Stimulated activated naive CD8-positive, alpha-beta T cell treated with anti-CD3 and anti-CD28 coated beads, Interleukin-15, Interleukin-2, amounts not matched to agents 100 U/mL and 50 U/mL, for 24 hours (primary cell): ENCODE measurements around the gene NUP50.

Experiments used
- ATAC-seq: fragments of 150-1000 bp; cut with Tn5 transposase; one replicate; pipeline ENCODE4 v1.10.0; 2021
- DNase-seq: peaks from one replicate; pipeline ENCODE4 v3.0.0; 2021

Gene NUP50

DNA sequence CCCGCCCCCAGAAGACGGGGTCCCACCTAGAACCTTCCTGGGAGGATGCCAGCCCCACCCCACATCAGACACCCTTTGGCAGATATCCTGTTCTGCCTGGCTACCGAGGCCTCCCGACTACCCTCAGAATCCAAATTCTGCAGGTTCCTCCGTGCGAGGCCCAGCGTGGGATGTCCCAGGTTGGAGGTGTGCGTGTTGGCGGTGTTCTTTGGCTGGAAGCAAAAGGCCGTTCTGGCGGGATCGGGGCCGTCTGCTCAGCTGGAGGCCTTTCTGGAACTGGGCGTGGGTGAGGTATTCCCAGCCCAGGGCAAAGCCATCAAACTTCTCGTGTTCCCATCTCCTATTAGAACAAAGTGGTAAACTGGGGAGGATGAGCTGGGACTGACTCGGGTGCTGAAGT lies 32.6 kb downstream of the NUP50 start:
- DNase-seq: no peak
- no peak for ATAC-seq

DNA sequence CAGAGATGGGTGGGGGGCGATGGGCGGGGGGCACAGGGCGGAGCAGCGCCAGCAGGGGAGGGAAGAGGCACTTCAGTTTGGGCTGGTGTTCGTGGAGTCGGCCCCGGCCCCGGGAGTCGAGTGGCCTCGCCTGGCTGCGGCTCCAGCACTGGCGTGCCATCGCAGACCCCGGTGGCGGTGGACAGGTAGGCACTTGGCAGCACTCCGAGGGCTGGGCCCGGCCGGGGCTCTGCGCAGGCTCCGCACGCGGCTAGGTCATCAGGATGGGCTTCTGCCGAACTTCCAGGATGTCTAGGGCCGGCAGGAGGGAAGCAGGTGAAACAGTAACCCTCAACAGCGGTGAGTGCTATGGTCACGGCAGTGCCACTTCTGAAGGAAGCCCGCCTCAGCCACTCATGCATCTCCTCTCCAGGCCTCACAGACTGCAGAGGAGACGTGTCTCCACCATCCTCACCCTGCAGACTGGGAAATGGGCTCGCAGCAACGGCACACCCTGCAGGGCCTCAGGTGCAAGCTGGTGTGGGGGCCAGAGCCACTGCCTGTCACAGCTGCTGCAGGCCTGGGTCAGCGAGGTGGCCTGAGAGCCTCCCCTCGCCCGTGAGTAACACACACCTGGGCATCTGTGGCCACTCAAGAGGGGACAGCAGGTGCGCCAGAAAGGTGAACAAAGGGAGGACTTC lies 33.3 kb downstream of the NUP50 start:
- DNase-seq (no peak), ATAC-seq (no peak)

DNA sequence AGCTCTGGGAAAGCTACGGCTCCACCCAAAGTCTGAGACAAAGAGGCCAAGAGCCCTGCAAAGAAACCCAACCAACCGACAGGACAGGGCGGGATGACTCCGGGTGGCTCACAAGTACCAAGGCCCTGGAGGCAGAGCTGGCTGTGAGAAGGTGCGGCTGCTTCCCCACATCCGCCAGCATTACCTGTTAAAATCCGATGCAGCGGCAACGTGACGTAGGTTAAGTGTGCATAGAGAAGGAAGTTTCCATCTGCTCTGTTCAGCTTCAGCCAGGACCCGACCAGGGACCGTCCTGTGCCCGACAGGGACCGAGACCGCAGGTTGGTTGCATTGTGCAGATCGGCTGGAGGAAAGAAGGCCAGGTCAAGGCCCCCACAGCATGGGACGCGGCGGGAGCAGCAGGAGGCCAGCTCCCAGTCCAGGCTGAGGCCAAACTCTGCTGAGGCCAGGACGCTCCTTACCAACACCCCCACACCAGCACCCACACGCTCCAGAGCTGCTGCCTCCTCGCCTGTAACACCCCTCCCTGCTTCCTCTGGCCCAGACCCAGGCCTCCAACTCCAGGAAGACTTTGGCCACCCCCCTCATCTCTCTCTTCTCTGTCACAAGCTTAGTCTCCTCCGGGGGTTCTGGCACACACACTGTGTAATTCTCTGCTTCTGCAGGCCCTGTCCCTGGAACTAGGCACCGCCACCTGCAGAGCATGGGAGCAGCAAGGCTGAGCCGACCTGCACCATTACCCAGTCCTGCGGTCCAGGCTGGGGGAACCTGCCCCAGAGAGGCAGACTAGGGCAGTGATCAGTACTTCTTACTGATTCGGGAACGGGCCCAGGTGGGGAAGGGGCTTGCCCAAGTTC lies 34.1 kb downstream of the NUP50 start:
- ATAC-seq: no peak
- no peak for DNase-seq

DNA sequence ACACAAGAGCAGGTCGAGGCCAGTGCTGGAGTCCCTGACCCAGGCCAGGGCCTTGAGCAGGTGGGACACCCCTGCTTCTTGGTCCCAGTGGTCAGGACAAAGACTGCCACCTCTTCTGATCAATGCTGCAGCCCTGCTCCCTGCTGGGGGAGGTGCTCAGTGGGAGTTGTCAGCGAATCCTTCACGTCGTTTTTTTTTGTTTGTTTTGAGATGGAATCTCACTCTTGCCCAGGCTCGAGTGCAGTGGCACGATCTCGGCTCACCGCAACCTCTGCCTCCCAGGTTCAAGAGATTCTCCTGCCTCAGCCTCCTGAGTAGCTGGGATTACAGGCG lies 34.7 kb downstream of the NUP50 start:
- ATAC-seq: no peak
- DNase-seq: no peak

GRCh38 chr22:45199723-45200122 lies 36.0 kb downstream of the NUP50 start:
- DNase-seq: no peak
- ATAC-seq: no peak

- ATAC-seq: no peak
These were observed 36.5 kb downstream of the NUP50 start for GRCh38 chr22:45200230-45200629.

DNA sequence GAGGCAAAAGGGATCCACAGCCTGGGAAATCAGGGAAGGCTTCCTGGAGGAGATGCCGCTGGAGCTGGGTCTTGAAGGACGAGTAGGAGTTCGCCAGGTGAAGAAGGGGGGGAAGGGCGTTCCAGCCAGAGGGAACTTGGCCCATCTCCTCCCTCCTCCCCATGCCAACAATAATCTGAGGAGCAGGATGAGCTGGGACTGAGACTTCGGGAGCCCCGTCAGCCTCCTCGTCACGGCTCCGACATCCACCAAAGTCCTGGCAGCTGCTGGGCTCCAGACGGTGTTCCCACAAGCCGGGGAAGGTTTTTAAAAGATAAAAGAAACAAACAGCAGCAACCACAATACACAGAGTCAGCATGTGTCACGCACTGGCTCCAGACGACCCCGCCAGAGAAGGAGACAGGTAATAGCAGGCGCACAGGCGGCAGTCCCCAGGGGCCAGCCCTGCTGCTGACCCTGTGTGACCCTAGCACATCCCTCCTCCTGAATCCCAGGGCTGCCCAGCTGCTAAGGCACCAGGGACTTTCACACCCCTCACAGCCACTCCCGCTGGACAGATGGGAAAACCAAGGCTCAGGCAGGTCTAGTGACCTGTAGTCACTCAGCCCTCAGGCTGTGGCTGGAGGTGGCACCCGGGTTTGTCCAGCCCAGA lies 37.3 kb downstream of the NUP50 start:
- ATAC-seq (no peak), DNase-seq (no peak)

More at GRCh38 chr22:45200230-45200629, 36.5 kb downstream of the NUP50 start:
- DNase-seq: no peak

DNA sequence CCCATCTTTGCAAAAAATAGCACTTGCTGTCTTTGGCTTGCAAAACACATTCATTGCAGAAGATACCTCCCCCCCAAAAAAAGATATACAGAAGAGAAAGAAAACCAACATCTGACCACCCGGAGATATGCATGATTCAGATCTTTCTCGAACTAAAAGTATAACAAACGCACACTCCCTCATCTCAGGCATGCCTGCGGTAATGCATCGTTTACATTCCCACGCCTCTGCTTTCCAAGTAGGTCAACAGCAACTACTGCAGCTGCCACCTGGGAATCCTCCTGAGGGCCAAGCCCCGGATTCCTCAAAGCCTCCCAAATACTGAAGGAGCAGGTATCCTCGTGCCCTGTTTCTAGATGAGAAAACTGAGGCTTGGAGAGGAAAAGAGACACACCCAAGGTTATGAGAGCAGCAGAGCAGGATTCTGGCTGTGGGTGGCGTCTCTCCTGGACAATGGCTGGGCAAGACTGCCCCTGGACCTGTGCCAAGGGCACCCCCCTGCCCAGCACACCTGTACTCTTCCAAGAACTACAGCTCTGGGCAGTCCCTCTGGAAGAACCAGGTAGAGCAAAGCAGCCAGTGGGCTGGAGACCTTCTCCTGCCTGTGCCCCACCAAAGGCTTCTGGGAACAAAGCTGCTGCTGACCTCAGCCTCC lies 38.1 kb downstream of the NUP50 start:
- ATAC-seq (no peak), DNase-seq (no peak)

DNA sequence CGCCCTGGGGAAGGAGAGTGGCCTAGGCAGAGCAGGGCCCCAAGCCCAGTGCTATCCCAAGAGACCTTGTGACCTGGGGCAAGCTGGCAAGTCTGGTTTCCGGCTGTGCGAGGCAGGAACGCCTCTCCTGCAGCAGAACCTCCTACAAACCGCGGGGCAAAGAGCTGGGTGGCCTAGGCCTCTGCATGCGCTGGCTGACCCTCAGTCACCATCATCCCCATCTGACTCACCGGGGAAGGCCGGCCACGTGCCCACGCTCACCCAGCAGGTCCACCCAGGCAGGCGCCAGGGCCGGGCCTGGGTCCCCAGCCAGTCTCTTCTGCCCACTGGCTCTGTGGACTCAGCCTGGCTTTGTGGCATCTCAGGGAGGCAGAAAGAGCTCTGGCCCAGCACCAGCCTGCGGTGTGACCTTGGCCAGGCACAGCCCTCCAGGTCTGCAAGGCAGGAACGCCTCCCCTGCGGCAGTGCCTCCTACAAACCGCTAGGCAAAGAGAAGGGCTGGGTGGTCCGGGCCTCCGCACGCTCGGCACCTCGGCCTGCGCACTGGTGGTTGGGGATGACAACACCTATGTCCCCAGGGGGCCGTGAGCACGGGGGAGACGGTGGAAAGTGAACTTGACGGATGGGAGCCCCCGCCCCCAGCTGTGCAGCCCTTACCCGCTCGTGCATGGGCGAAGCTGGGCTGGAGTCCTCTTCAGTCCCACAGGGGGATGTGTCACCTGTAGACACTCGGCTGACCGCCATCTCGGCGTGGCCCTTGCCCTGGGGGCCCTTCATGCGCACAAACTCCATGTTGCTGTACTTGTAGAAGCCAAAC lies 38.8 kb downstream of the NUP50 start:
- no peak for ATAC-seq

DNA sequence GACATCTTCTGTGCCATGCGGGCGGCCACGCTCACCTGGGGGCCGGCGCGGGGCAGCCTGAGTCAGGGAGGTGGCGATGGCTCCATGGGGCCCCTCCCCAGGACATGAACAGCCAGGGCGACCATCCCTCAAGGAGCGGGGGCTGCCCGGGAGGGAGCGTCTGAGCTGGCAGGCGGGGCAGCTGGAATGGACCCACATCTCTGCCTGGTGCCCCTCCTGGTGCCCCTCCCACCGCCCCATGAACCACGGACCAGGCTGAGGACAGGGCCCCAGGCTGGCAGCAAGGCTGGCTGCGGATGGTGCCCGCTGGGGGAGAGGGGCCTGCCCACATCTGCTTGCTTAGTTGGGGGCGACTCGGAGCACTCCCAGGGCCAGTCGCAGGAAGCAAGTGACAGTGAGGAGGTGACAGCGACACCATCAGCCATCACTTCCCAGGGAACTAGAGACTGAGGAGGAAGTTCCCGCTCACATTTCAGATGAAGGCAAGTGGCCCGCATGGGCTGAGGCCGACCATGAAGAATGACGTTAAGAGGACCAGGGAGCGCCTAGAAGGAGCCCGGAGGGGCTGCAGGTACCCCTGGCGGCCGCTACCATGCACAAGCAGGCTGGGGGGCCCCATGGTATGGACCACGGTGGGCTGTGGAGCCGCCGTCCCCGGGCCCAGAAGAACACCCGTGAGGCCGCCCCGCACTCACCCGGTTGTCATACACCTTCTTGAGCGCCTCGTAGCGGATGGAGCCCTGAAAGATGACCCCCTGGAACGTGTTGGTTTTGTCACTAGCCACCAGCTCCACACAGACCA lies 39.6 kb downstream of the NUP50 start:
- DNase-seq (no peak), ATAC-seq (no peak)

More for the DNA sequence above, 38.8 kb downstream of the NUP50 start:
- no peak for DNase-seq

DNA sequence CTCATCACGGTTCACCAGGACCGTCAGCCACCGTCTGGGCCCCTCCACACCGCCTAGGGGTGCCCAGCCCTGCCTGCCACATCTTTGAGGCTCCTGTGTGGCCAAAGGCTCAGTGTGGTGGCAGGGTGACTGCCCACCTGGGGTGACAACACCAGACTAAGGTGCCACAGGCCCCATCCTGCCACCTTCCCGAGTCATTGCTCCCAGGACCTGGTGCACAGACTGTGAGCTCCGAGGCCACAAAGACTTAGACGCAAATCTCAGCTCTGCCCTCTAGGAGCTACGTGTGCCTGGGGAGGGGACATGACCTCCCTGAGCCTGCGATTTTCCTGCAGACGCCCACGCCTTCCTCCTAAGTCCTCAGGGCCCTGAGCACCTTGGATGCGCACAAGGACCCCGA lies 40.5 kb downstream of the NUP50 start:
- ATAC-seq (no peak), DNase-seq (no peak)

GRCh38 chr22:45204819-45205218 lies 41.1 kb downstream of the NUP50 start:
- no peak for DNase-seq
- ATAC-seq: no peak

DNA sequence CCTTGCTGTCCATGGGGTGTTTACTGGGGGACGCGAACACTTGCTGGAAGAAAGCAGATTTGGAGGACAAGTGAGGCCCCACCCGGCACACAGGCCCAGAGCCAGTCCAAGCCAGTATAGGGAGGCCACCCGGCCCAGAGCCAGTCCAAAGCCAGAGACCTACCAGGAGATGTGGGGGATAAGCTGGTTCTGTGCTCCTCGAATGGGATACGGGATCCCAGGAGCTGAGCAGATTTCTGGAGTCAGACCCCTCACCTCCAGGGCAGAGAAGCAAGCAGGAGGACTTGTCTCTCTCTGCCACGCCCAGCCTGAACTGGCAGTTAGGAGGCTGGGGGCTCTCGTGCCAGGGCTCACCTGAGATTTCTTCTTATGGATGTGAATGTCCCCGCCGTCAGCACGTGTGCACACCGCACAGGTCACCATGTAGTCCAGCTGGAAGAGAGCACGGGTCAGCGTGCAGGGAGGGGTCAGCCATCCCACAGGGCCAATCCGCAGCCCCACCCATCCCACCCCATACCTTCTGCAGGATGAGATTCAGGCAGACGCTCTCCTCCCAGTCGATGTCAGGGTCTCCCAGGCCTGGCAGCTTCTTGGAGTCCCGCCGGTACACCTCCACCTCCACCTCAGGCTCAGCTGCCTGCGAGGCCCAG lies 41.7 kb downstream of the NUP50 start:
- ATAC-seq (no peak), DNase-seq (no peak)

GRCh38 chr22:45206233-45206632 lies 42.5 kb downstream of the NUP50 start:
- ATAC-seq: no peak

DNA sequence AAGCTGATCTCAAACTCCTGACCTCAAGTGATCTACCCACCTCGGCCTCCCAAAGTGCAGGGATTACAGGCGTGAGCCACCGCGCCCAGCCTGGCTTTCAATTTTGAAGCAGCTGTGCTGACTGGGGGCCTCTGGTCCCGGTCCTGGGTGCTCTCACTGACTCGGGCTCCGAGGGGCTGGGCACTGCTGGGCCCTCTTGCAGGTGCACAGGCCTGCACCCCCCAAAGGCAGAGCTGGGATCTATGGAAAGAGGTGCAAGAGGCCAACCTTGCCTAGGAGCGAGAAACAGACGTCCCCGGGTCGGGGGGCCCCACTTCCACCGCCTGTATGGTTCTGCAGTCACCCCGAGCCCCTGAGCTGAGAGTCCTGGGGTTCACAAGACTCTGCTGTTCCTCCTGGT lies 43.8 kb downstream of the NUP50 start:
- DNase-seq (no peak), ATAC-seq (no peak)

More at GRCh38 chr22:45206233-45206632, 42.5 kb downstream of the NUP50 start:
- DNase-seq: no peak

GRCh38 chr22:45207981-45208664 lies 44.4 kb downstream of the NUP50 start:
- no peak for ATAC-seq
- no peak for DNase-seq

GRCh38 chr22:45208696-45208992 lies 44.9 kb downstream of the NUP50 start:
- DNase-seq (no peak), ATAC-seq (no peak)

DNA sequence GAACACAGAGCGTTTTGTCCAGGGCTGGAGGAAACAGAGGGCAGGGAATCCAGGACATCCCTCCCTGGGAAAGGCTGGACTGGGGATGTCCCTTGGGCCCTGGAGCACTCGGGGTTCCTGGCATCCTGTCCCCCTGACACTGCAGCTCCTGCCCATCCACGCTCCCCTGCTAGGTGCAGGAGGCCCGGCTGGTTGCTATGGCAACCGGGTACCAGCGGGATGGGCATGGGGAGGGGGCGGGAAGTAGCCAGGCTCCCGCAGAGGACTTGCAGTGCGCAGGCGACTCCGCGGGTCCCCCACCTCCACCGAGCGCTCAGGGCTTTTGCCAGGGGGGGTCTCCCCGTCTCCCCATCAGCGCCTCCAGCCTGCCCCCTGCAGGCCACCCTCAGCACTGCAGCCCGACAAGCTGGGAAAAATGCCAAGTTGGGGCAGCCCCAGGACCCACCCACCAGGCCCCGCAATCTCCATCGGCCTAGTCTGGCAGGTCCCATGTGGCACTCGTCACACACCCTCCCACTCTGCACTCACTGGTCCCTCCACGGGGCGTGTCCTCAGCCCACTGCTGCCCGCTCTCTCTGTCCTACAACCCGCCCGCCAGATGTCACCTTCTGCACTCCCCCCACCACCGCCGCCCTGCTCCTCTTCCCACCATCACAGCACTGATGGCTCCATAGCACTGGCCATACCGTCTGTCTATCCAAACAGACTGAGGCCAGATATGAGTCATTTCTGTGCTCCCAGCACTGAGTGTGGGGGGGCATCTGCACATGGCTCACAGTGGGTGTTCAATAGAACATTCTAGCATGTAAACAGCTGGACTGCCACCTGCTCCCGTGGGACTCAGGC lies 45.5 kb downstream of the NUP50 start:
- DNase-seq (peak; percentile 48), ATAC-seq (peak; percentile 25)

- DNase-seq: no peak
- no peak for ATAC-seq
These were observed 46.4 kb downstream of the NUP50 start for GRCh38 chr22:45210174-45210573.
